Endothelial cell of umbilical vein (primary cell): ENCODE measurements around the gene GINS3.

Experiments
- EZH2 ChIP-seq: IDR thresholded peaks from 2 replicates; pipeline ENCODE4 v1.6.1; 2012; ENCODE audit warnings: borderline replicate concordance, low read depth, mild to moderate bottlenecking, moderate library complexity, low read length, inconsistent platforms; ENCODE audit not compliant: severe bottlenecking
- JUN ChIP-seq: IDR thresholded peaks from 2 replicates; pipeline ENCODE4 v1.6.1; 2011; ENCODE audit warnings: borderline replicate concordance, low read depth; ENCODE audit not compliant: insufficient read length, insufficient read depth
- MAX ChIP-seq: IDR thresholded peaks from 2 replicates; pipeline ENCODE4 v1.6.1; 2011; ENCODE audit not compliant: insufficient read depth, insufficient read length
- POLR2A ChIP-seq: IDR thresholded peaks from 2 replicates; pipeline ENCODE4 v1.6.1; 2012; ENCODE audit warnings: low read depth, mild to moderate bottlenecking, control low read depth, low read length
- TF ChIP-seq, protein P1 (sequence below), 2 donors: IDR thresholded peaks; 1 replicate in 1 of 2; 2 replicates in 1 of 2; pipeline ENCODE4 v1.5.1; 2011; ENCODE audit warnings: low read length in 2 of 2, mild to moderate bottlenecking in 2 of 2, moderate library complexity in 2 of 2, control low read depth in 1 of 2, inconsistent platforms in 1 of 2, low read depth in 1 of 2; ENCODE audit not compliant: insufficient read depth in 1 of 2; ENCODE audit errors: extremely low read depth in 1 of 2

GRCh38 chr16:58454856-58455255, 62.6 kb downstream of the GINS3 start:
- TF ChIP-seq MAX, result no peak
- no peak for TF ChIP-seq POLR2A
- no peak for TF ChIP-seq EZH2
- TF ChIP-seq JUN, result no peak
- TF ChIP-seq, protein P1, sequence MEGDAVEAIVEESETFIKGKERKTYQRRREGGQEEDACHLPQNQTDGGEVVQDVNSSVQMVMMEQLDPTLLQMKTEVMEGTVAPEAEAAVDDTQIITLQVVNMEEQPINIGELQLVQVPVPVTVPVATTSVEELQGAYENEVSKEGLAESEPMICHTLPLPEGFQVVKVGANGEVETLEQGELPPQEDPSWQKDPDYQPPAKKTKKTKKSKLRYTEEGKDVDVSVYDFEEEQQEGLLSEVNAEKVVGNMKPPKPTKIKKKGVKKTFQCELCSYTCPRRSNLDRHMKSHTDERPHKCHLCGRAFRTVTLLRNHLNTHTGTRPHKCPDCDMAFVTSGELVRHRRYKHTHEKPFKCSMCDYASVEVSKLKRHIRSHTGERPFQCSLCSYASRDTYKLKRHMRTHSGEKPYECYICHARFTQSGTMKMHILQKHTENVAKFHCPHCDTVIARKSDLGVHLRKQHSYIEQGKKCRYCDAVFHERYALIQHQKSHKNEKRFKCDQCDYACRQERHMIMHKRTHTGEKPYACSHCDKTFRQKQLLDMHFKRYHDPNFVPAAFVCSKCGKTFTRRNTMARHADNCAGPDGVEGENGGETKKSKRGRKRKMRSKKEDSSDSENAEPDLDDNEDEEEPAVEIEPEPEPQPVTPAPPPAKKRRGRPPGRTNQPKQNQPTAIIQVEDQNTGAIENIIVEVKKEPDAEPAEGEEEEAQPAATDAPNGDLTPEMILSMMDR (IDR thresholded peaks at IDR 0.05; ENCODE audit: extremely low read depth in 1 of 2, insufficient read depth in 1 of 2, low read depth in 1 of 2, low read length in 2 of 2), result no peak
